Immature natural killer cell (primary cell): ENCODE results near the gene CACNA2D2. TPM values are rescaled to one million over a fixed set of nuclear protein-coding genes. Genes with fewer than 3 reads are reported as not detected.
A peak's percentile ranks its signal among the peaks of the same experiment; 100 is the strongest.

ENCODE experiments used
- DNase-seq, 3 donors: peaks; one replicate each; pipeline ENCODE4 v3.0.0; 2022; ENCODE audit warnings: mixed read lengths in 1 of 3
- H3K27ac Mint-ChIP-seq, 6 donors: one replicate each; pipeline ENCODE4 v1.8.0; 2020; ENCODE audit warnings: mixed read lengths in 6 of 6, mild to moderate bottlenecking in 5 of 6, inconsistent platforms in 4 of 6, moderate library complexity in 3 of 6
- H3K27me3 Mint-ChIP-seq, 3 donors: one replicate each; pipeline ENCODE4 v1.8.0; 2020 to 2021; ENCODE audit warnings: low read depth in 3 of 3, mild to moderate bottlenecking in 3 of 3, mixed read lengths in 3 of 3, moderate library complexity in 3 of 3, inconsistent platforms in 1 of 3
- H3K36me3 Mint-ChIP-seq, 3 donors: one replicate each; pipeline ENCODE4 v1.8.0; 2020; ENCODE audit warnings: mixed read lengths in 3 of 3, inconsistent platforms in 2 of 3, mild to moderate bottlenecking in 2 of 3
- H3K4me1 Mint-ChIP-seq, 2 donors: one replicate each; pipeline ENCODE4 v1.8.0; 2020; ENCODE audit warnings: inconsistent platforms in 2 of 2, mild to moderate bottlenecking in 2 of 2, mixed read lengths in 2 of 2, moderate library complexity in 1 of 2
- H3K4me3 Mint-ChIP-seq, 5 donors: one replicate each; pipeline ENCODE4 v1.8.0; 2020; ENCODE audit warnings: mild to moderate bottlenecking in 5 of 5, mixed read lengths in 5 of 5, inconsistent platforms in 3 of 5, moderate library complexity in 3 of 5
- H3K9me3 Mint-ChIP-seq, 6 donors: one replicate each; pipeline ENCODE4 v1.8.0; 2020; ENCODE audit warnings: mild to moderate bottlenecking in 6 of 6, mixed read lengths in 6 of 6, inconsistent platforms in 4 of 6, moderate library complexity in 3 of 6
- polyA plus RNA-seq, 3 donors: library from polyadenylated mRNA; unstranded; fragments of 300-500 nt; fragmentation: Illumina TruSeq; gene quantifications; one replicate each; pipeline ENCODE4 v1.2.3, GENCODE V29; 2021

The CACNA2D2 gene
- polyA plus RNA-seq, 3 donors from 2014 or later = 1.5 to 6.0 (median 2.3) TPM

DNA sequence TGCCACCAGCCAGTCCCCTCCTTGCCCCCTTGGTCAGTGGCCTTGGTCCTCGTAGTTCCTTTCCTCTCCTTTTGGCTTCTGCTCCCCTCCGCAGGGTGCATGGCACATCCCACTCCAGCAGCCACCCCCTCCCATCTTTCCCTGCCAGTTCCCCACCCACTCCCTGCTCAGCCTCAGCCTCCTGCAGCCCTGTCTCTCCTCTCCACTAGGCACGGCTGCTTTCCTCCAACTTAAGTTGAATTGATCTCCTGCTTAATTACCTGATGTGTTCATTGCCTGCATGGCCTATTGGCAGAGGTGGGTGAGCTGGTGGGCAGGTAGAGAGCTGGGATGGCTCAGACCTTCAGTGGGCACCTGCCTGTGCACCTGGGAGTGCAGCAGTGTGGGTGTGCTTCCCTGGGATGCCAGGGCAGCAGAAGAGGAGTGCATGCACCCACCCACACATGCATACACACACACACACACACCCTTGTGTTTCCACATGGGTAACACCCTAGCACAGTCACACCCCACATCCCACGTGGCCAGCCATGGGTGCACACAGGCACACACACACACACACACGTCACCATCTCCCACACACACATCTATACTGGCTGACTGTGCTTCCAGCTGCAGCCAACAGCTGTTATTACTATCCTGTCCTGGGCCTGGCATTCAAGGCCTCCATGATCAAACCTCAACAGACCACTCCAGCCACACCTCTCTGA, 33.2 kb upstream of the CACNA2D2 start:
- peaks cover 2 to 6% of the 10 kb centered on the region in 2 donors for H3K4me1 Mint-ChIP-seq
- peaks cover 5 to 15% (median 7%) of the 10 kb centered on the region in 3 donors for H3K27me3 Mint-ChIP-seq
- peak overlapping the region in 1 of 5 donors; percentile 25 for H3K4me3 Mint-ChIP-seq
- H3K27ac Mint-ChIP-seq = peak overlapping the region in 1 of 6 donors; percentile 85
- H3K9me3 Mint-ChIP-seq = no peaks in the 10 kb centered on the region
- H3K36me3 Mint-ChIP-seq = peaks cover 0 to 3% (median 0%) of the 10 kb centered on the region in 3 donors
- no peak for DNase-seq

DNA sequence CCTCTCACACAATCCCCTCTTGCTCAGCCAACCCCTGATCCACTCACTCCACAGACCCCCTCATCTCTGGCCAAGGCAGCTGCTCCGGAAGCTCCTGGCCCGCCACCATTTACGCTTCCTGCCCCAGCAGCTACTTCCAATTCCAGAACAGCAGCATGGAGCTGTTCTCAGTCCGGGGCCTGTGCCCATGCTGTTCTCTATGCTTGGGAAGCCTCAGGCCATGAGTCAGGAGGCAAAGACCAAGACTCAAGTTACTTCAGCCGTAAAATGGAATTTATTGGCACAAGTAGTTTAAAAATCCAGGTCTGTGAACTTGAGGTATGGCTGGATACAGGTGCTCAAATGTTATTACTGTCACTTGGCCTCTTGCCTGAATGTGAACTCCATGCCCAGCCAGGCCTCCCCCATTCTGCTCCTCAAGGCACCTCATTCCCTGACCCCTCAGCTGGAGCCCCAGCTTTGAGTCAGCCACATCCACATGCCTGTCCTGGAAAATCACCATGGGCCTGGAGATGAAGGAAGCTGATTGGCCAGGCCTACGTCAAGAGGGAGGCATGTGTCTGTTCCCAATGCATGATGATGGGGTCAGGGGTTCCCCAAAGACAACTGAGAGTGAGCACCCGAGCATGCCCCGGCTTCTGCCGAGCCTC, 31.4 kb upstream of the CACNA2D2 start:
- no peak for DNase-seq
- Mint-ChIP-seq H3K27me3 (peaks cover 5 to 14% (median 7%) of the 10 kb centered on the region in 3 donors), H3K9me3 (no peaks in the 10 kb centered on the region), H3K4me1 (peaks cover 2 to 6% of the 10 kb centered on the region in 2 donors), H3K36me3 (peaks cover 0 to 3% (median 0%) of the 10 kb centered on the region in 3 donors), H3K4me3 (no peak overlapping the region), H3K27ac (no peak overlapping the region)

DNA sequence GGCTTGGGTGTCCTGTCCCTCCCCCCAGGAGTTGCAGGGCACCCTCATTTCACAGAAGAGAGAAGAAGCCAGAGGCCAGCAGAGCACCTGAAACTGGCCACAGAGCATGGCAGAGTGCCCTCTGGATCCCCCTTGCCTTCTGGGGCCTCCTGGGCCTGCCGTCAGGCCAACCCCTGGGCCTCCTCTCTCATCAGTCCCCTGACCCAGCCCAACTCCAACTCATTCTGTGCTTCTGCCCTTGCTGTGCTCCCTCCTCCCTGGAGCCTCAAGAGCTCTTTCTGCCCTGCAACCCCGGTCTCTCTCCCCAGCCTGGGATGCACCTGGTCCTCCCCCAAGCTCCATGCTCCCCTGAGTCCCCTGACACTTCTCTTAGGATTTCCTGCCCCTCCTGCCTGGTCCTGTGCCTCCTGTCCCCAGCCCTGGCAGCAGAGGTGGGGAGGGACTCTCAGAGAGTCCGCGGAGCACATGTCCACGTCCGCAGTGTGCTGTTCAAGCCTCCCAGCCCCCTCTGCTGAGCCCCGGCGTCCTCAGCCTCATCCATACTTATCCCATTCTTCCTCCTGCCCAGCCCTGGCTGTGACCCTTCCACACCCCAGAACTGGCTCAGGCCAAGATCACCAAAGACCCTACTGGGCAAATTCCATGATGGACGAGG, 30.5 kb upstream of the CACNA2D2 start:
- Mint-ChIP-seq H3K4me1 (peaks cover 2 to 6% of the 10 kb centered on the region in 2 donors), H3K9me3 (no peaks in the 10 kb centered on the region), H3K27me3 (peaks cover 5 to 13% (median 7%) of the 10 kb centered on the region in 3 donors), H3K27ac (no peak overlapping the region), H3K36me3 (peaks cover 0 to 3% (median 0%) of the 10 kb centered on the region in 3 donors), H3K4me3 (no peak overlapping the region)
- DNase-seq = no peak

DNA sequence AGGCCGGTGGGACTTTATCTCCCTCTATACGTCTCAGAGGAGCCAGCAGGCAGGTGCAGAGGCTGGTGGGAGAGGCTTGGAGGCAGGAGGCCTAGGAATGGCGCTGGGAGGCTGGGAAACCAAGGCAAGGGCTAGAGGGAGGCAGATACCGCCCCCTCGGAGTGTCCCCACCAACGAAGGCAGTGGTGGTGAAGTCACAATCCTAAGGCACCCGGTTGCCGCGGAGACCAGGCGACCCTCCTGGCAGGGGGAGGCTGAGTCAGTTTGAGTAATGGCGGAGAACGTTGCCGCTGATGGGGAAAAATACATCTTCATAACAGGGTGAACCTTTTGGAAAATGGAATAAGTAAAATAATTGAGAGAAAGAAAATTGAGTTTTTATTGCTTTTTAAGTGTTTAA, 29.9 kb upstream of the CACNA2D2 start:
- H3K9me3 Mint-ChIP-seq = no peaks in the 10 kb centered on the region
- peaks cover 5 to 12% (median 8%) of the 10 kb centered on the region in 3 donors for H3K27me3 Mint-ChIP-seq
- DNase-seq = no peak
- no peaks in the 10 kb centered on the region for H3K36me3 Mint-ChIP-seq
- peaks cover 2 to 6% of the 10 kb centered on the region in 2 donors for H3K4me1 Mint-ChIP-seq
- H3K4me3 Mint-ChIP-seq = no peak overlapping the region
- H3K27ac Mint-ChIP-seq = no peak overlapping the region

DNA sequence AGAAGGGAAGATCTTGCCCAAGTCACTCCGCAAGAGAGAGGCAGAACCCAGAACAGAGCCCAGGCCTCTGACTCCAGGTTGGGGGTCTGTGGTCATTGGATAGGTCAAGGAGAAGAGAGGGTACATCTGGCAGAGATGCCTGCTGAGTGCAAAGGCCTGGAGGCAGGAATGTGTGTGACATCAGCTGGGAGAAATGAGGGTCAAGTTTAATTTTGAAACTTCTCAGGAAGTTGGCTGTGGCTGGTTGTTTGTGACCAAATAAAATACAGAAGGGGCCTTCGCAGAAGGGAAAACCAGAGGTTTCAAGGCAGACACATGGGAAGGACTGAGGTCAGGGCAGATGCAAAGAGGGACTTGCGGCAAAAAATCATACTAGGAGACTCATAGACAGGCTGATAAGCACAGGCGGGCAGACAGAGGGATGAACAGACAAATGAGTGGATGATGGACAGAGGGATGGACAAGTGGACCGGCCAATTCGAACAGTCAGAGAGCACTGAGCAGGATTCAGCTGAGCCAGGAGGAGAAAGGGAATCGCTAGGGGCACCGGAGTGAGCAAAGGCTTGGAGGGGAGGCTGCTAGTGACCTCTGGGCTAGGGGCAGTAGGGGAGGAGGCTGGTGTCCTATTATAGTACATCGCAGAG, 28.8 kb upstream of the CACNA2D2 start:
- H3K9me3 Mint-ChIP-seq = no peaks in the 10 kb centered on the region
- no peak overlapping the region for H3K27ac Mint-ChIP-seq
- H3K4me1 Mint-ChIP-seq = peaks cover 2 to 6% of the 10 kb centered on the region in 2 donors
- H3K27me3 Mint-ChIP-seq = peaks cover 4 to 12% (median 5%) of the 10 kb centered on the region in 3 donors
- no peak for DNase-seq
- no peaks in the 10 kb centered on the region for H3K36me3 Mint-ChIP-seq
- H3K4me3 Mint-ChIP-seq = no peak overlapping the region

DNA sequence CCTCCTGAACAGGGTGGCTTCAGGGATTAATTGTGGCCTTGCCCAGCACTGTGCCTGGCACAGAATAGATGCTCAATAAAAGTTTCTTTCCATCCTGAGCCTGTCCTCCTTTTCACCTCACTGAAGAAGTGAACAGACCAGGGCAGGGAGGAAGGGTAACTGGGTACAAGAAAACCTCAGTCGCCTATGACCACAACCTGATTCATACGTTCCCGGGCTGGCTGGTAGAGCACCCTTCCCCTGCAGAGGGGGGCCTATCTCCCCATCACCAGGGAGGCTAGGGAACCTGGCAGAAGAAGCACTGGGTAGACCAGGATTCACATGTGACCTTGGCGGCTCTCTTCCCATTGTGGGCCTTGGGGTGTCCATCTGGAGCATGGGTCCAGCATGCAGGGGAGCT, 27.8 kb upstream of the CACNA2D2 start:
- Mint-ChIP-seq H3K27ac (no peak overlapping the region), H3K4me1 (no peaks in the 10 kb centered on the region), H3K4me3 (no peak overlapping the region), H3K36me3 (no peaks in the 10 kb centered on the region), H3K27me3 (peaks cover 3 to 12% (median 4%) of the 10 kb centered on the region in 3 donors), H3K9me3 (no peaks in the 10 kb centered on the region)
- DNase-seq = no peak

DNA sequence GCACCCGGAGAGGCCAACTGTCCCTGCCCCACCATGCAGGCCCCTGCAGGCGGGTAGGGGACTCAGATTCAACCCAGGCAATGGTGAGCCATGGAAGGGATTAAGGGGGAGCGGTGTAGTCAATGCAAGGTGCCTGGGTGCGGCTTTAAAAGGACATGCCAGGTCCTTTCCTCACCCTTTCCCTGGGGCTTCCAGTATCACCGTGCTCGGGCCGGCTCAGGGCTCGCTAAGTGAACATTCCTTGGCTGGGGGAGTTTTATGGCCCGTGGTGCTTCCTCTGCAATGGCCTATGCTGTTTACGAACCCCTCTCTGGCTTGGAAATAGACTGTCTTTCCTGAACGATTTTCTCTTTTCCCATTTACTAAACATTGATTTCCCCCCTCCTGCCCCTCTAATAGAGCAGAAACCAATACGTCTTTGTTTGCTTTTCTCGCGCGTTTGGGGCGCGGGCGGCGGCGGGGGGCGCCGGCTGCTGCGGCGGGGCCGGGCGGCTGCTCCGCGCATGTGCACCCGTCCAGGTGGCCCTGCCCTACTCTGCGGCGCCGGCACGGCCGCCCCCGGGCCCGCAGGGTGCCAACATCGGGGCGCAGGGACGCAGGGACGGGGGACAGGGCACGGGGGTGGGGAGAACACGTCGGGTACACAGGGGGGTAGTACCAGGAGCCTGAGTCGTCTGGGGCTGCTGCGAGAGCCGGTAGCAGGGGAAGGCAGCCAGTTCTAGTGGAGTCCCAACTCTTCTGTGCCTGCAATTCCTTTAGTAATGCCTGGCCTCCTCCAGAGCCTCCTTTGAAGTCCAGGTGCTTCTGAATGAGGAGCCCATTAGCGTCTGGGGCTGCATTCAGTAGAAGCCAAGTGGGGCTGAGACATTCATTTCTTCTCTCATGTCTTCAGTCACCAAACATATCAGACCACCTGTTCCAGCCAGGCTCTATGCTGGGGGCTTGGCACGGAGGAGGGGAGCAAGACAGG, 26.9 kb upstream of the CACNA2D2 start:
- Mint-ChIP-seq H3K4me1 (no peaks in the 10 kb centered on the region), H3K27ac (no peak overlapping the region), H3K4me3 (no peak overlapping the region), H3K9me3 (no peaks in the 10 kb centered on the region), H3K36me3 (no peaks in the 10 kb centered on the region), H3K27me3 (peaks cover 3 to 12% (median 4%) of the 10 kb centered on the region in 3 donors)
- DNase-seq = no peak

DNA sequence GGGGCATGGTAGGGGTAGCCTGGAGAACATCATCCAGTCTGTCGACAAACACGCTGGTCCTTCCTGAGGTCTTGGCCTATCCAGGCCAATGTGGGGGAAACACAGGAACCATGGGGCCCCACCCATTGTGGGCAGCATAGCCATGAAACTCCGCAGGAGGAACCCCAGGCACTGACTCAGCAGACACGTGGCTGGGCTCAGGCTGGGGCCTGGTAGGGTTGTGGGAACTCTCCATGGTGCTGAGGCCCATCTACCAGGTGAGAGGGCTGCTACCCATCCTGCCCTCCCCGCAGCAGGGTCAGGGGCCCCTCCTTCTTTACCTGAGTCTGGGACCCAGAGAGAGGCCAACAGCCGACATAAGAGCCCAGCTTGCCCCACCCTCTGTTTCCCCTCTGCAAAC, 22.6 kb upstream of the CACNA2D2 start:
- Mint-ChIP-seq H3K27me3 (peaks cover 0 to 8% (median 3%) of the 10 kb centered on the region in 3 donors), H3K36me3 (no peaks in the 10 kb centered on the region), H3K27ac (no peak overlapping the region), H3K9me3 (no peaks in the 10 kb centered on the region), H3K4me1 (no peaks in the 10 kb centered on the region), H3K4me3 (no peak overlapping the region)
- DNase-seq = peak; percentile 22 to 44 (median 32)

DNA sequence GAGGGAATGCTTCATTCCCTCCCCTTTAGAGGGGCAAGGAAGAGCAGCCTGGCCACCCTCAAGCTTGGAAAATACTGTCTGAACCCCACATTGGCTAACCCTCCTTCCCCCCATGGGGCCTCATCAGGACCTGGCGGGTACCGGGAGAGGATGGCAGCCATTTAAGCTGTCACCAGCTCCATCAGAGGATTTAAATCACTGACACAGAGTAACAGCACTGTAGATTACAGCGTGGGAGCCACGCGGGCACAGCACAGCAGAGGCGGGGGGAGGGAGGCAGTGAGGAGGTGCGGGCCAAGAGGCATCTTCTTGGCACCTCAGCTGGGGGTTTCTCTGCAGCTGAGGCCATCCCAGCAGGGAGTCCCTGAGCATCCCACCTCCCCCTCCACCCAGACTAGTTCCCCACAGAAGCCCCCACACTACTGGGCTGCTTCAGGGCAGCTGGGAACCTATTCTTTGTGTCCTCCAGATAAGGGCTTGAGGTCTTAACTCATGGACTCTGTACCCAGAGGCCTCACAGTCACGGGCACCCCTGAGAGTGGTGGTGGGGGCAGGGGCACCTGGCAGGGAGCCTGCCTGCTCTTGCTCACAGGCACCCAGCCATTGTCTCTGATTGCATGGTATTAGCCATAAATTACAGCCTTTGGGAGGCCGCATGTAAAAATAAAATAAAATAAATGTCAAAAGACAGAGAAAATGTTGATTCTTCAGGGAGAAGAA, 21.9 kb upstream of the CACNA2D2 start:
- Mint-ChIP-seq H3K27ac (no peak overlapping the region), H3K9me3 (no peaks in the 10 kb centered on the region), H3K4me3 (no peak overlapping the region), H3K36me3 (no peaks in the 10 kb centered on the region), H3K4me1 (no peaks in the 10 kb centered on the region), H3K27me3 (peaks cover 0 to 8% (median 3%) of the 10 kb centered on the region in 3 donors)
- no peak for DNase-seq

DNA sequence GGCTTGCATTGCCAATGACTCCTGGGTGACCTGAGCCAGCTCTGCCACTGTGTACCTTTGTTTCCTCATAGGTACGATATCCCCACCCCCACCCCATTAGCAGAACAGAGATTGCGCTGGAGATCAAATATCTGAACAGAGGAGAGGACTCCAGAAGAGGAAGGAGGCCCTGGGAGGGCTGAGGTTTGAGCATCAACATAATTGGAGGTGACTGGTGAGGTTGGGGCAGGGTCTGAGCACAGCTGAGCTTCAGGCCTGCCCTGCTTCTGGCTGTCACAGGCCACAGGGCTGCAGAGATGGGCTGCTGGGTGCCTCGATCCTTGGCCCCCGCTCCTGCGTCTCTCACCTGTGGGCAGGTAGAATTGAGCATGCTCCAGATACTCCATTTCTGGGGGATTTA, 21.3 kb upstream of the CACNA2D2 start:
- DNase-seq = no peak
- Mint-ChIP-seq H3K4me1 (peaks cover 0 to 2% of the 10 kb centered on the region in 2 donors), H3K27ac (no peak overlapping the region), H3K4me3 (no peak overlapping the region), H3K9me3 (no peaks in the 10 kb centered on the region), H3K27me3 (peaks cover 0 to 8% (median 3%) of the 10 kb centered on the region in 3 donors), H3K36me3 (no peaks in the 10 kb centered on the region)

DNA sequence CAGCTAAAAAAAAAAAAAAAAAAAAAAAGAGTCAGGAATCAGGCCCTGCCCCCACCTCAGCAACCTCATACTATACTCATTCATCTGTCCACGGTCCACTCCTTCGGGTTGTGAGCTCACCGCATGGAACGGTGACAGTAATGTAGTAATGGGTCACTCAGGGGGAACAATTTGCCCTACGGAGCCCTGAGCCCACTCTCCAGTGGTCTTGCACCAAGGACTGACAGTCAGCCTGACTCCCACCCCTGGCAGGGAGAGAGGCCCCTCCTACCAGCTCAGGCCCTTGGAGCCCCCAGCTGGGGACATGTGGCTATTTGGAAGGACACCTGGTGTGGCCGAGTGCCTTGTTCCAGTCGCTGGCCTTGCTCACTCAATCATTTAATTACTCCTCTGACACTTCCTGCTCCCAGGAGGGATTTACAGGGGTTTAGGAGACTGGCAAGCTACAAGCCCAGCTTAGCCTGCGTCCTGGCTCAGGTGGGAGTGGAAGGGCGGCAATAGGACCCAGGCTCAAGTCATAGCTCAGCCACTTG, 19.9 kb upstream of the CACNA2D2 start:
- peaks cover 0 to 5% (median 3%) of the 10 kb centered on the region in 3 donors for H3K27me3 Mint-ChIP-seq

DNA sequence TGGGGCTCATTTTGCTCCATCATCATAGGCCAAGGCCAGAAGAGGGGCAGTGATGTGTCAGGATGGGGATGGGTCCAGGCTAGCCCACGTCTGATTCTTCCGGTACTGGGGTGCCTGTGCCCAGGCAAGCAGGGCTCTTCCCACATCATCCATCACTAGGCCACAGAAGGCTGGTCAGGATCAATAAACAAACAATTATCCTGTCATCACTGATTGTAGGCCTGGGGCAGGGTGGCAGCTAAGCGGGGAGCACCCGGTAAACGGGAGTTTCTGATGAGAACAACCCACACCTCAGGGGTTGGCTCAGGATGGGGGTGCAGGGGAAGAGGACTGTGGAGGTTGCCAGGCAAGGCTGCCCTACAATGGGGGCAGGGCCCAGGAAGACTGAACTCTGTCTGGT, 18.1 kb upstream of the CACNA2D2 start:
- Mint-ChIP-seq H3K27ac (no peak overlapping the region), H3K4me1 (peaks cover 9 to 11% of the 10 kb centered on the region in 2 donors), H3K4me3 (no peak overlapping the region), H3K27me3 (peaks cover 0 to 5% (median 3%) of the 10 kb centered on the region in 3 donors), H3K36me3 (no peaks in the 10 kb centered on the region), H3K9me3 (no peaks in the 10 kb centered on the region)
- no peak for DNase-seq

More for the DNA sequence above, 19.9 kb upstream of the CACNA2D2 start:
- H3K9me3 Mint-ChIP-seq = no peaks in the 10 kb centered on the region
- H3K27ac Mint-ChIP-seq = no peak overlapping the region
- peaks cover 9 to 11% of the 10 kb centered on the region in 2 donors for H3K4me1 Mint-ChIP-seq
- no peak for DNase-seq
- no peaks in the 10 kb centered on the region for H3K36me3 Mint-ChIP-seq
- no peak overlapping the region for H3K4me3 Mint-ChIP-seq
